Aorta (tissue), 5 donors: ENCODE results near the gene USP16. TPM values are rescaled to one million over a fixed set of nuclear protein-coding genes. Genes with fewer than 3 reads are reported as not detected.
"Not testable (repeated sequence)": the region's sequence is repeated elsewhere in the genome, so short reads cannot be mapped to it uniquely, and the experiment has no call there.

Experiments
- ATAC-seq: fragments of 200-7000 bp; cut with Tn5 transposase; one replicate; pipeline ENCODE4 v1.9.1; 2022; ENCODE audit warnings: moderate library complexity; ENCODE audit not compliant: low FRiP score
- DNase-seq, 2 donors: peaks; one replicate each; pipeline ENCODE4 v3.0.0-alpha.2; 2020
- H3K27ac ChIP-seq, 2 donors: one replicate each; pipeline ENCODE4 v1.5.1; 2013; ENCODE audit warnings: low read length in 2 of 2, mild to moderate bottlenecking in 2 of 2, moderate library complexity in 2 of 2, control low read depth in 1 of 2, inconsistent platforms in 1 of 2, low read depth in 1 of 2
- H3K27me3 ChIP-seq, 2 donors: one replicate each; pipeline ENCODE4 v1.6.1; 2013; ENCODE audit warnings: control low read depth in 1 of 2, low read length in 1 of 2, mild to moderate bottlenecking in 1 of 2, moderate library complexity in 1 of 2; ENCODE audit not compliant: insufficient read depth in 2 of 2, control insufficient read depth in 1 of 2
- H3K36me3 ChIP-seq, 2 donors: one replicate each; pipeline ENCODE4 v1.6.1; 2013; ENCODE audit warnings: control low read depth in 1 of 2, low read length in 1 of 2, mild to moderate bottlenecking in 1 of 2; ENCODE audit not compliant: insufficient read depth in 2 of 2, control insufficient read depth in 1 of 2
- H3K4me1 ChIP-seq, 2 donors: one replicate each; pipeline ENCODE4 v1.6.1; 2013; ENCODE audit warnings: low read length in 2 of 2, control low read depth in 1 of 2, mild to moderate bottlenecking in 1 of 2, moderate library complexity in 1 of 2; ENCODE audit not compliant: insufficient read depth in 2 of 2, control insufficient read depth in 1 of 2
- H3K4me3 ChIP-seq, 2 donors: one replicate each; pipeline ENCODE4 v1.5.1; 2013; ENCODE audit warnings: low read length in 2 of 2, control low read depth in 1 of 2, mild to moderate bottlenecking in 1 of 2
- H3K9me3 ChIP-seq: one replicate; pipeline ENCODE4 v1.6.1; 2013; ENCODE audit warnings: mild to moderate bottlenecking, low read length; ENCODE audit not compliant: control insufficient read depth
- WGBS, 2 donors: extraction: QIAGEN DNeasy Blood & Tissue Kit; methylation state at CpG; one replicate each; pipeline ENCODE4 v1.1.7; 2013; 5-methylcytosine and 5-hydroxymethylcytosine counted together
- intact Hi-C, 2 donors: fragments of 100-400 bp; cut with DNase I; formaldehyde crosslinking; loops; one replicate each; pipeline versions ENCODE4 v1.14.2 to v1.15.0; 2022
- long read RNA-seq, 2 donors: library from polyadenylated mRNA; unstranded; transcript quantifications; one replicate each; pipeline ENCODE4 v2.0.0, GENCODE V29; 2020 to 2021
- polyA plus RNA-seq, 2 donors: library from polyadenylated mRNA; stranded (reverse); fragments of 200-250 nt; gene quantifications; one replicate each; pipeline ENCODE4 v1.2.3, GENCODE V29; 2013
- total RNA-seq, 2 donors: library from RNA; stranded (reverse); fragmentation: NEBNext Ultra II Directional; extraction: Animal tissue kit (Norgen Biotek cat#: 25700); gene quantifications; one replicate each; pipeline ENCODE4 v1.2.1, GENCODE V29; 2021
- donor health status: healthy with polysubstance abuse.
- donor health status: Bipolar disorder and iron deficiency.
- donor health status: DM: no; HTN: no; CAD: no.
- donor health status: DM: no; HTN: no; CAD: no.
- donor health status: DM: yes; HTN: yes; CAD: no.

Gene USP16
- total RNA-seq (10 to 100 TPM; 33.8 to 42.8 TPM), polyA plus RNA-seq (10 to 100 TPM; 38.7 to 39.8 TPM)
- long read RNA-seq, donor 1, partial matches to known transcripts = 16 of 19 reads
- long read RNA-seq, donor 1, other reads (novel, unspliced or antisense) = 3 of 19 reads
- long read RNA-seq, donor 2, partial matches to known transcripts = 6 of 13 reads
- long read RNA-seq, donor 2, other reads (novel, unspliced or antisense) = 1 of 13 reads

DNA sequence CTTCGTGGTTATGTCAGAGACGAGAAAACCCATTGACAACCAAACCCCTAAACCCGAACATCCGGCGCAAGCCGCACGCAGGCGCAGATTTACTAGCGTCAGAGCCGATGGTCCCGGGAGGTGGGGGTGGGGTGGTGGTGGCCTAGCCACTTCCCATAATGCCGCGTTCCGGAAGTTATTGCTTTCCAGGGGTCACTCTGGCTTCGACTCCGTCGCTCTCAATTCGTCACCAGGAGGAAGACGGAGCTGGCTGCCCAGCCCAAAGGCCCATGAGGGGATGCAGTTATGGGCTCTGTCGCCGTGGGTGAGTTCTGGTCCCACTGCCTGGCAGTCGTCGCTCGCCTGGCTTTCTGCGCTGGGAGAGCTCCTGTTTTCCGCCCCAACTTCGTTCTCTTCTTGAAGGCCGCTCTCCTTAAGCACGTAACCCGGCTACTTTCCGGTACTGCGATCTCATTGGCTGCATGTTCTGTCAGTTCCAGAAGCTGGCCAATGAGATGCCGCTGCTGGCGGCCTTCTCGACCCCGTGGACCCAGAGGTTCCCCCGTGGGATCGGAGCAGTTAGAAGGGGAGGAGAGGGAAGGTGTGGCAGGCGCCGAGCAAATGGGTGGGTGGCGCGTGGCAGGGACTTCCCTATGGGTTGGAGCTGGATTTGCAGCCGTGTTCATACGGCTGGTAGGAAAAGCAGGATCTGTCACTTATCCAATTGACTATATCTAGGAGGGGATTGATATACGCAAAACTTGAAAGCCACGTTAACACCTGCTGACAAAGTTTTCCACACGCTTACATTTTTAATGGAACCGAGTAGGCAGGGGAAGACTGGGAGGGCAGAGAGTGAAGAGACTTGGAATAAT, at the start of gene USP16:
Gene USP16 (plus strand): TSS at position 195 of the 854 bp plus-strand sequence. CDS start 3,246 bp downstream, outside the sequence.
- H3K4me1 ChIP-seq = peaks cover 0 to 1% of the 10 kb centered on the region in 2 donors
- H3K27ac ChIP-seq = peak within 1 kb of the TSS; percentile 87 to 100
- DNase-seq = peak; percentile 96 to 97
- 0 to 1% methylated on average over 48 of the region's 48 CpGs for WGBS, 2 donors
- H3K9me3 ChIP-seq = no peaks in the 10 kb centered on the region
- H3K27me3 ChIP-seq = no peaks in the 10 kb centered on the region
- H3K4me3 ChIP-seq = peak within 1 kb of the TSS; percentile 69 to 96
- intact Hi-C loops = loop anchor here in 1 of 2 donors (2.0 kb wide), 1 partner anchor 22 kb away; no protein-coding TSS in a partner anchor
- ATAC-seq = peak; percentile 98
- H3K36me3 ChIP-seq = no peaks in the 10 kb centered on the region

DNA sequence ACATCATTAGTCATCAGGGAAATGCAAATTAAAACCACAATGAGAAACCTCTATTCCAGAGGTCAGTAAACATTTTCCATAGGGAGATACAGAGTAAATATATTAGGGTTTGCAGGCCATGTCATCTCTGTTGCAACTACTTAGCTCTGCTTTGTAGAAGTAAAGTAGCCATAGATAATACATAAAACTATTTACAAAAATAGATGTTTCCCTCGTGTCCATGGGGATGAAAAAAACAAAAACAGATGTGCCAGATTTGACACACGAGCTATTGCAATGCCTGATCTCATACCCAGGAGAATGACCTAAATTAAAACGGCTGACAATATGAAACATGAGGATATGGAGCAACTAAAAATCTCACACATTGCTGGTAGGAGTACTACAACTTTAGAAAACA, 49.1 kb upstream of the USP16 start:
- intact Hi-C loops = no loop called here
- H3K9me3 ChIP-seq = no peaks in the 10 kb centered on the region
- no peak for DNase-seq
- H3K4me1 ChIP-seq = no peaks in the 10 kb centered on the region
- peaks cover 5 to 7% of the 10 kb centered on the region in 2 donors for H3K36me3 ChIP-seq
- WGBS, 2 donors = 50 to 57% methylated on average over 3 of the region's 3 CpGs
- ATAC-seq = no peak
- no peak overlapping the region for H3K27ac ChIP-seq
- H3K27me3 ChIP-seq = no peaks in the 10 kb centered on the region
- H3K4me3 ChIP-seq = no peak overlapping the region

DNA sequence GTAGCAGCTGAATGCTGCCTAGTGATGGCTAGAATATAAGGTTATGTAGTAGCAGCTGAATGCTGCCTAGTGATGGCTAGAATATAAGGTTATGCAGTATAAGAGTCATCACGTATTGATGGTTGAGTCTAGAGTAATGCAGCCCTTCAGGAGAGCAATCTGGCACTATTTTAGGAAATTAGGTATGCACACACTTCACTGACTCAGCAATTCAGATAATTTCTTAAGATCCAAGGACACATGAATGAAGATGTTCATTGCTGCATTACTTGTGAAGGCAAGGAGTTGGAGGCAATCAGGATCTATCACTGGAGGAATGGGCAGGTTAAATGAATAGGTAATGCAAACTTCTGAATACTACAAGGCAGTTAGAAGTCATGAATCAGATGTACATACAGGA, 45.4 kb upstream of the USP16 start:
- H3K27ac ChIP-seq = no peak overlapping the region
- no peaks in the 10 kb centered on the region for H3K9me3 ChIP-seq
- H3K27me3 ChIP-seq = no peaks in the 10 kb centered on the region
- WGBS, 2 donors = 81 to 88% methylated on average over 1 of the region's 1 CpG
- DNase-seq (no peak), ATAC-seq (no peak)
- H3K36me3 ChIP-seq = peaks cover 0 to 9% of the 10 kb centered on the region in 2 donors
- no peaks in the 10 kb centered on the region for H3K4me1 ChIP-seq
- intact Hi-C loops = no loop called here
- no peak overlapping the region for H3K4me3 ChIP-seq

DNA sequence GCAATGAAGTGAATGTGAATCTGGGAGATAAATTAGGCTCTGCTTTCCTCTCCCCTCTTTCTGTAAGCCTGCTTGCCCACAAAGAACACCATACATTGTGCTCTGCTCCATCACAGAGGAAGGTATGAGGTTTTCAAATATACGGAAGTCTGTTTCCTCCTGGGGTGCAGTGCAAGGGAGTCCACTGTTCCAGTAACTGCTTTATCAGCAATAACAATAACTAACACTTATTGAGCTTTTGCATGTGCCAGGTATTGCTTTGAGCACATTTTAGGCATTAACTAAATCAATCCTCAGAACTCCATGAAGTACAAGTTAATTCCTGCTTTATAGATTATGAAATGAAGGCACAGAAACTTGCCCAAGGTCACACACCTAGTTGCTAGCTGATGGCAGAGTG, 41.8 kb upstream of the USP16 start:
- H3K4me3 ChIP-seq = no peak overlapping the region

DNA sequence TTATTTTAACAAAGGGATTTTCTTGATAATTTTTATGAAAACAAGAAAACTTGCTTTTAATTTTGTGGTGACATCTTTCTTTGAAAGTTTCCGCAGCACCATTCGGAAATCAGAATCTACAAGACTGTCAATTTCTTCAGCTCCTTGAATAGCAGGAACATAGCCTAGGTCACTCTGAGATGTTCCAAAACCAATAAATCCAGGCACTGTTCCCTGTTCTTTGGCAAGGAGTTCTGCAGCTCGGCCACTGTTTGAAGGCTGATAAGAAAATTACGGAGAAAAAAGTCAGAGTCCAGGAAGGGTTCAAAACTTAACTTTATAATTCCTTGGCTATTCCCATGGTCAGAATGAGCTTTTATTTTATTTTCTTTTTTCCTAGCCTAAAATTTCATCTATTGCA, 37.8 kb upstream of the USP16 start:
- intact Hi-C loops = no loop called here
- H3K9me3 ChIP-seq = no peaks in the 10 kb centered on the region
- DNase-seq = no peak
- H3K36me3 ChIP-seq = peaks cover 0 to 5% of the 10 kb centered on the region in 2 donors
- no peak for ATAC-seq
- WGBS, 2 donors = 14 to 19% methylated on average over 4 of the region's 4 CpGs
- H3K27me3 ChIP-seq = no peaks in the 10 kb centered on the region
- H3K4me1 ChIP-seq = no peaks in the 10 kb centered on the region
- no peak overlapping the region for H3K27ac ChIP-seq
- no peak overlapping the region for H3K4me3 ChIP-seq

More for the DNA sequence above, 41.8 kb upstream of the USP16 start:
- Histone ChIP-seq H3K27ac (no peak overlapping the region), H3K9me3 (no peaks in the 10 kb centered on the region), H3K27me3 (no peaks in the 10 kb centered on the region), H3K4me1 (no peaks in the 10 kb centered on the region), H3K36me3 (peaks cover 0 to 9% of the 10 kb centered on the region in 2 donors)
- intact Hi-C loops = no loop called here
- ATAC-seq = no peak
- no peak for DNase-seq
- 88 to 89% methylated on average over 1 of the region's 1 CpG for WGBS, 2 donors

DNA sequence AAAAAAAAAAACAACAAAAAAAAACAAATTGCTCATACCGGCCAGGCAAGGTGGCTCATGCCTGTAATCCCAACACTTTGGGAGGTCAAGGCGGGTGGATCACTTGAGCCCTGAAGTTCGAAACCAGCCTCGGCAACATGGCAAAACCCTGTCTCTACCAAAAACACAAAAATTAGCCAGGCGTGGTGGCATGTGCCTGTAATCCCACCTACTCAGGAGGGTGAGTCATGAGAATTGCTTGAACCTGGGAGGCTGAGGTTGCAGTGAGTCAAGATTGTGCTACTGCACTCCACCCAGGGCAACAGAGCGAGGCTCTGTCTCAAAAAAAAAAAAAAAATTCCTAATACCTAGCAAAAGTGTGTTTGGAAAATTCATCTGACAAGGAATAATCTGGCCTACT, 36.3 kb upstream of the USP16 start:
- DNase-seq, H3K27me3 ChIP-seq, H3K4me1 ChIP-seq, H3K27ac ChIP-seq, intact Hi-C loops, H3K4me3 ChIP-seq, H3K9me3 ChIP-seq, ATAC-seq, H3K36me3 ChIP-seq: not testable (repeated sequence)
- WGBS, 2 donors = 92% methylated on average over 6 of the region's 6 CpGs

DNA sequence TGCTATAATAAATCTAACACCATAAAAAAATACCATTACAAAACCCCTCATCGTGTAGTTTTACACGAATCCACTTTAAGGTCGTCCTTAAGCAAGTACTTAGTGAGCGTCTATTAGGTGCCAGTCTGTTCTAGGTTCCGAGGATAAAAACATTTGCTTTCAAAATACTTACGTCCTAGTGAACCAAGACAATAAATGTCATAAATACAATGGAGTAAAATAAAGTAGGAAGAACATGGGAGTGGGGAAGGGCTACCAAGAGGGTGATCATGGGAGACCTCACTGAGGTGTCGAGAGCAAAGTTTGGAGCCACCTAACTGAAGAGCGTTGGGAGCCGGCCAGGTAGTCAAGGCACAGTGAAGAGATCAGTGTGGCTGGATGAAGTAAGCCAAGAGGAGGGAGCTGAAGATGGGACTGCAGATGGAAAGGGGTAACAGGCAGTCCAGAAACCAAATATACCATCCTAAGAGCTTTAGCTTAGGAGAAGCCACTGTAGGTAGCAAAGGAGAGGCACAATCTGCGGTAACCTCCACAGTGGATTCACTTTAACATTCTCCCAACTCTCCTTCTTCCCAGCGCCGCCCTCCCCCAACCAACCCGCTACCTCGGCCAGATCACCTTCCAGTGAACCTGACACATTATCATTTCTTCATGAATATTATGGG, 32.5 kb upstream of the USP16 start:
- no peaks in the 10 kb centered on the region for H3K36me3 ChIP-seq
- H3K27ac ChIP-seq = peak overlapping the region in 1 of 2 donors; percentile 78
- peak overlapping the region; percentile 71 to 89 for H3K4me3 ChIP-seq
- ATAC-seq (peak; percentile 9), DNase-seq (no peak)
- intact Hi-C loops = no loop called here
- no peaks in the 10 kb centered on the region for H3K27me3 ChIP-seq
- H3K4me1 ChIP-seq = no peaks in the 10 kb centered on the region
- no peaks in the 10 kb centered on the region for H3K9me3 ChIP-seq
- WGBS, 2 donors = 3 to 5% methylated on average over 14 of the region's 14 CpGs

DNA sequence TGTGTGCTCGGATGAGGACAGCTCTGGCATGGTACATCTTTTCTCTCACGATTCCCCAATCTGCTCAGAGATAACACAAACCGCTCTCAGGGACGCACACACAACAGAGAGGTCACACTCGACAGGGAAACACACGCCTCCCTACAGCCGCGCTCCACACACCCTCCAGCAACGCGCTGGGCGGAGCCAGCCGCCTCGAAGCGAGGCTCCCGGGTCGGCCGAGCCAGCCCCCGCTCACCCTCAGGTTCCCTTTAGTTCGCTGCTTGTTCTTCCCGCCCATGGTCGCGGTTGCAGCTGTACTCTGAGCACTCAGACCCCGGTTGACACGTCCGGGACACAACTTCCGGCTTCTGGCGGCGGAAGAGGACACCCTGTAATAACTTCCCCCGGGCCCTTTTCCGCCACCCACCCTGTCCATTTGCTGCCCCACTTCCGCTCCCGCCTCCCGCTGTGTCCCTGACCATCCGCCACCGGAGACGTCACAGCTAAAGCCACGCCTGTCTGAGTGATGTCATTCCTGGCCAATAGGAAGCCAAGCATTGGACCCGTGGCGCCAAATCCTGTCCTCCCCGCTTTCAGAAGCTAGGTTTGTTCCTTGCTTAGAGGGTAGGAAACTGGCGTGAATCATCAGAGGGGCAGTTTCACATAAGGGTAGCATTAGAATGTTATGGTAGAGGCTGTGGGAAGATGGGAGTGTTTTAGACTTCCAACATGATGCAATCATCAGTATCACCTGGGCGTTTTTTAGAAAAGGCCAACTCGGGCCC, 31.8 kb upstream of the USP16 start, which contains the start of gene LTN1:
Gene LTN1 (minus strand): TSS at position 352 of the 767 bp plus-strand sequence. CDS start 72 bp downstream, at position 280.
- no peaks in the 10 kb centered on the region for H3K9me3 ChIP-seq
- H3K4me1 ChIP-seq = no peaks in the 10 kb centered on the region
- H3K36me3 ChIP-seq = no peaks in the 10 kb centered on the region
- peak within 1 kb of the TSS; percentile 71 to 89 for H3K4me3 ChIP-seq
- ATAC-seq (peak; percentile 100), DNase-seq (peak; percentile 98 to 99)
- intact Hi-C loops = no loop called here
- WGBS, 2 donors = 0 to 1% methylated on average over 42 to 43 of the region's 43 CpGs
- no peaks in the 10 kb centered on the region for H3K27me3 ChIP-seq
- peak within 1 kb of the TSS in 1 of 2 donors; percentile 78 for H3K27ac ChIP-seq
